Measurements from ENCODE around the gene KLHL12.

- TF ChIP-seq CTCF (IDR thresholded peaks at IDR 0.05; ENCODE audit: low read depth, low read length, poor library complexity, severe bottlenecking) (no peak), EZH2phosphoT487 (IDR thresholded peaks at IDR 0.05; ENCODE audit: borderline replicate concordance, low read length) (no peak)
Observed at GRCh38 chr1:202909494-202909893, 17.5 kb downstream of the KLHL12 start.

All from DOHH2 (cell line).